GM12875 (cell line): ENCODE measurements around the gene SLC25A23.

Experiments used
- H3K4me3 ChIP-seq: one replicate; pipeline ENCODE4 v1.5.1; 2011; ENCODE audit warnings: low read depth, low read length, control low read depth
- CTCF ChIP-seq: IDR thresholded peaks from 2 replicates; pipeline ENCODE4 v1.5.1; 2011; ENCODE audit warnings: low read depth, mild to moderate bottlenecking, control low read depth, inconsistent platforms, low read length, moderate library complexity, borderline replicate concordance; ENCODE audit not compliant: insufficient read depth

SLC25A23 gene

DNA sequence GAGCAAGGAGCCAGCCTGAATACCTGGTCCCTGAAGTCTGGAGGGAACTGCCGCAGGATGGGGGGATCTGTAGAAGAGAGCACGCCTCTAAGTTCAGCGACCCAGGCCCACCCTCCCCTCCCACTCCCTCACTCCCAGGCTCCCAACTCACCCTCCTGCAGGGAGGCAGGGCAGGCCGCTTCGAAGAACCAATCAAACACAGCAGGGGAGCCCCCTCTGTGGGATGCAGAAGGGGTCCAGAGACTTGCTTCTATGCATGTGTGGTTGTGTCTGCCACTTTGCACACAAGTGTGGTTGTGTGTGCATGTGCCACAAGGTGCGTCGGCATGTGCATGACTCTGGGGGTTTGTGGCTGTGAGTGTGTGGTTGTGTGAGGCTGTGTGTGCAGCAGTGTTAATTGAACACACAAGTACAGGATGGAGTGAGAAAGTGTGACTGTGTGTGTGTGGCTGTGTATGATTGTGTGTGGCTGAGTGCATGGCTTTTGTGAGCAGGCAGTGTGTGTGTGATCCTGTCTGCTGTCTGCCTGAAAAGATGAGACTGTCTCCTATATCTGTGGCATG is 20.3 kb upstream of the SLC25A23 start:
- TF ChIP-seq CTCF = no peak
- no peak overlapping the region for H3K4me3 ChIP-seq

DNA sequence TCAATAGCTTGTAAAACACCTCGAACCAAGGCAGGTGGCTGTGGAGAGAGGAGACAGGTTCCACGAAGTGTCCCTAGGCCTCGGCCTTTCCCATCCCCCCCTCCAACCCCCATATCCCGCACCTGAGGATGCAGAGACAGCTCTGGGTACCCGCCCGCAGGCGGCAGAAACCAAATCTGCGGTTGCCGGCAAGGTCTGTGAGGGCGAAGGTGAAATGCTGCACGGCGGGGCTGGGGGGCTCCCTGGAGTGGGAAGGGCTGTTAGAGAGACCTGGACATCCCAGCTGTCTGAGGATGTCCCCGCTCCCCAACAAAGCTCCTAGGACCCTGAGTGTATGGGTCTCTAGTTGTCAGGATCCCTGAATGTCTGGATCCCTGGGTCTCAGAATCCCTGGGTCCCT is 19.2 kb upstream of the SLC25A23 start:
- no peak for TF ChIP-seq CTCF
- H3K4me3 ChIP-seq = no peak overlapping the region

GRCh38 chr19:6476896-6477431 is 17.4 kb upstream of the SLC25A23 start:
- no peak for TF ChIP-seq CTCF
- H3K4me3 ChIP-seq = no peak overlapping the region

GRCh38 chr19:6476155-6476895 is 16.7 kb upstream of the SLC25A23 start:
- no peak for TF ChIP-seq CTCF
- H3K4me3 ChIP-seq = no peak overlapping the region

DNA sequence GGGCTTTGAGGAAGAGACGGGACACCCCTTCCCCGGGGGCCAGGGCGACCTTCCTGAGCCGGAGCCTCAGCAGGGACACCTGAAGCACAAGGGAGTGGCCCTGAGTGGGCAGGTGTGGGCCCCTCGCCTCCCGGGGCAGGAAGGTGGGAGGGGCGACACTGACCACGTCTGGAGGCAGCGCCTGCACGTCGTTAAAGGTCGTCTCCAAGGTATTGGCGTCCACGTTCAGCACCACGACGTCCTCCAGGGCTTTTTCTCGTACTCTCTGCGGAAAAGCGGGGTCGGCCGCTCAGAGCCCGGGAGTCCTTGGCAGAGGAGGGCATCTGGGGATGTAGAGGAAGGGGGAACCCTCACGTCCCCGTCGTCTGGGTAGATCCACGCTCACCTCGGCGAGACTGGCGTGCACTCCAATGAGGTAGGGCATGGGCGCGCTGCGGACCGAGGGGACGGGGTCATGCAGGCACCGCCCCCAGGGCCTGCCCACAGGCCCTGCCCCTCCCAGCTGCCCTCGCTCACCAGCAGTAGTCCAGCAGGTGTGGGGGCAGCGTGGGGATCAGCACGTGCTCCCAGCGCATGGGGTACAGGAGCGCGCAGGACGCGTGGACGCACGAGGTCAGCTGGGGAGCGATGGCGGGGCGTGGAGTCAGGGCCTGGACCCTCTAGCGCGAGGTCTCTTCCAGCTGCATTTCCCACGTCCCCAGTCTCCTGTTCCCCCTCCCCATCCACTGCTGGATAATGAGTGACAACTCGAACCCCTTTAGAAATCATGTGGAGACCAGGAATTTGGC is 15.9 kb upstream of the SLC25A23 start:
- TF ChIP-seq CTCF = no peak
- no peak overlapping the region for H3K4me3 ChIP-seq

DNA sequence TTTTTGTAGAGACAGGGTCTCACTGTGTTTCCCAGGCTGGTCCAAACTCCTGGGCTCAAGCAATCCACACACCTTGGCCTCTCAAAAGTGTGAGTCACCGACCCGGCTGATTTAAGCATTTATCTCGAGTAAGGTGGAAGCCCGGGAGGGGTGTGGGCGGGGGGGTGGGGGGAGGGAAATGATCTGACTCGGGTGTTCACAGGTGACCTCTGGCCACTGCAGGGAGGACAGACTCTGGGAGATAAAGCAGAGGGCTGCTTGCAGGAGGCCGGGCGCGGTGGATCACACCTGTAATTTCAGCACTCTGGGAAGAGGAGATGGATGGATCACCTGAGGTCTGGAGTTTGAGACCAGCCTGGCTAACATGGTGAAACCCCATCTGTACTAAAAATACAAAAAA is 14.1 kb upstream of the SLC25A23 start:
- H3K4me3 ChIP-seq = no peak overlapping the region
- TF ChIP-seq CTCF = no peak
